HPDE6-E6E7 (cell line): Measurements from ENCODE around the gene PKNOX2.

Experiments used
- DNase-seq: peaks from one replicate; pipeline ENCODE4 v3.0.0; 2011; ENCODE audit warnings: missing footprints; ENCODE audit errors: extremely low spot score

Gene PKNOX2

DNA sequence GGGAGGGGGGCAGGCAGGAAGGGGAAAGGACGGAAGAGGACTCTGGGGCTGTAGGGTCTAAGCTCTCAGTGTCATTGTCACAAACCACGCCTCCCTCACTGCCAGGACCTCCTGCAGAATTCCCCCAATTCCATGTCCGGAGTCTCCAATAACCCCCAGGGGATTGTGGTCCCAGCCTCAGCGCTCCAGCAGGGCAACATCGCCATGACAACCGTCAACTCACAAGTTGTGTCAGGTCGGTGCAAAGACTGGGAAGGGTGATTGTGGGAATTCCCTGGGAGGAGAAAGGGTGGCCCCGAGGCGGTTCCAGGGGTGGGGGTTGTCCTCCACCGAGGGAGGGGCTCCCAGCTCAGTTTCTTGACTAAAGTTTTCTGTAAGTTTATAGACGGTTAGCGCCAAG, 245.5 kb downstream of the PKNOX2 start:
- no peak for DNase-seq

- no peak for DNase-seq
Measured at GRCh38 chr11:125412177-125412496, 247.6 kb downstream of the PKNOX2 start.

DNA sequence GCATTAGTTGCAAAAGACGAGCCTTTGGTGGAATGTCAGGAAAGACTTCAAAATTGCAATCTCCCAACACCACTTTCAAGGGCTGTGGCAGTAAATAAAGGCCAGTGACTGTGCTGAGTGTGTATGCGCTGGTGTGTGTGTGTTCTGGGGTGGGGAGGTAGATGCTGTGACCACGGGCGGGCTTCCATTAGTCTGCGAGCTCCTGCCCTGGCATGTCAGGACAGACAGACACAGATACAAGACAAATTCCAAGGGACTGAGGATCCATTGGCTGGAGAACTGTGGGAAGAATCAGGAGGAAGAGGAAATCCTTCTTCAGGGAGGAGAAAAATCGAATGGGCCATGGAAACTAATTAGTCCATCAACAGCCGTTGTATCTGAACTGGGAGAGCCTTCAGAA, 248.0 kb downstream of the PKNOX2 start:
- no peak for DNase-seq

DNA sequence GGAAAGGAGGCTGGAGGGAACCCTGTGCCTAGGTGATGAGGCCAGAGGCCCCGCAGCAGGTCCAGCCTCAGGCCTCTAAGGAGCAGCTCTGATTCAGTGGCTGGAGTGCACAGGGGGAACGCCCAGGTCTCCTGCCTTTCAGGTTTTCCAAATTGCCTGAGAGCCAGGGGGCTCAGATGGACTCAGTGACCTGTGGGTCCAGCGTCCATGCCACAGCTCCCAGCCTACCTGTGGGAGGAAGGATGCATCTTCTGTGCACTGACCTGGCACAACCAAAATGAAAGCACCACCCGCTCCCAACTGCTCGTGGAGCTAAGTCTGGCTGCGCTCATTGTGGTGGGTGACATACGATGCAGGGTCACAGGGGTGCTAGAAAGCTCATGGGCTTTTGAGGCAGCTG, 248.7 kb downstream of the PKNOX2 start:
- DNase-seq: no peak

DNA sequence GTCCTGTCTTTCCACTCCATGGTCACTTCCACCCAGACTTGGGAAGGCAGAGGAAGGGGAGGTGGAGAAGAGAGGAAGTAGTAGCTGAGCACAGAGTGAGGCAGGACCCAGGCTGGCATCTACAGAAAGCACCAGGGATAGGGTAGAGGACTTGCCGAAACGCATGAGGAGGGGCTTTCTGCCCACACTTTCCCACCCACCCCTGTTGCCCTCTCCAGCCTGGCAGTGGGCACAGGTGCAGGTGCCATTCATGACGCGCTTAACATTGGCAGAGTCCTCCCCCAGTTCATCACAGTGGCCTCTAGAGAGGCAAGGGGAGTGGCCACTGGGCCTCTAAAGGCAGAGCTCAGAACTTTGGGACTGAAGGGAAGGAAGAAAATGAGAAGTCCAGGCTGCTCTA, 249.6 kb downstream of the PKNOX2 start:
- no peak for DNase-seq

GRCh38 chr11:125416981-125417935, 252.7 kb downstream of the PKNOX2 start:
- no peak for DNase-seq

DNA sequence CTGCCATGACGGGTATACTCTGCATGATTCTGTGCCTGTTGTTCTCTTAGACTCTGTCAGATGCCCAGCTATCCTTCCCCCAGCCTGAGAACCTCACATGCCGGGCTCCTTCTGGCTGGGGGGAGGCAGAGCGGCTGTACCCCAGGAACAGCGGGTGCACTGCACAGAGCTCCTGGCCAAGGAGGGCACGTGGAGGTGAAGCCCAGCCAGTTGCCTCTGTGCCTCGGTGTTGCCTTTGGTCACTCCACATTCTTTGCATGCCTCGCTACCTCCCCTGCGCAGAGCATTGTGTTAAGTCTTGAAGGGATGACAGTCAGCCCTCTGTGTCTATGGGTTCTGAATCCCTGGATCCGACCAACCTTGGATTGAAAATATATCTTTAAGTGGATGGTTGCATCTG, 253.8 kb downstream of the PKNOX2 start:
- no peak for DNase-seq

GRCh38 chr11:125422681-125423080, 258.1 kb downstream of the PKNOX2 start:
- DNase-seq: no peak

DNA sequence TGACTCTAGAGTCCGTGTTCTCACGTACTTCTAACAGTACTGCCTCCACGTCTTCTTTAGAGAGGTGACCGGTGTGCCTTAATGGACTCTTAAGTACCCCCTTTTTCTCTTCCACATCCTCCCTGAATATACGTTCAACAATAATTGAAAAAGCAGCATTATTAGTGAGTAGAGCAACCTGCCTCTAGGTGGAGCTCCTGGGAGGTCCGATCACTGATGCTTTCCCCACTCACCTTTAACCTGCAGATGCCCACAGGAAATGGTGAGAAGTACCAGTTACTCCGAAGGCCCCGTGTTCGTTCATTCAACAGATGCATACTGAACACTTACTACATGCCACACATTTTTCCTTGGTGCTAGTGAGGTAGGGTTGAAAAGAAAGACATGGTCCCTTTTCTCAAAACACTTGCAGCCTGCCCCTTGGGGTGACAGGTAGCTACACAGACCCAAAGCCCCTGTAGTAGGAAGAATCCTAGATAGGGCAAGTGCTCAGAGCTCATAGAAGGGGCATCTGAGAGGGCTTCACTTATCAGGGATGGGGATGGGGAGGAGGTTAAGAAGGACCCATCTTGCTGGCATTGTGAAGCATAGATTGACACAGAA, 258.8 kb downstream of the PKNOX2 start:
- peak; percentile 27 for DNase-seq

DNA sequence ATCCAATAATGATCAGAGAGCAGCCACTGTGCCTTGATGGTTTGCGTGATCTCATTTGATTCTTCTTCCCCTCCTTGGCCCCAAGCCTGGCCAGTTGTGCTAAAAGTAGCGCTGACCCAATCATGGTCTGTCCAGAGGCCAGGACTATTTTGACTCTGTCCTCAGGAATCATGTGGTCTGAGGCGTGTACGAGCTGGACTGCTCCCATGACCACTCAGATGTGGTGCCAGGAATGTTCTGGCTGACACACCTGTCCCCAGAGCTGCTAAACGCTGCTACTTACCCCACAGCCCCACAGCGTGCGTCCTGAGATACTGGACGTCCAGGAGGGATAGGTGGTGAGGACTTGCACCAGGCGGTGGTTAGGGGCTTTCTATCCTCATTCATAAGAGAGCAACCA, 261.1 kb downstream of the PKNOX2 start:
- DNase-seq: no peak

DNA sequence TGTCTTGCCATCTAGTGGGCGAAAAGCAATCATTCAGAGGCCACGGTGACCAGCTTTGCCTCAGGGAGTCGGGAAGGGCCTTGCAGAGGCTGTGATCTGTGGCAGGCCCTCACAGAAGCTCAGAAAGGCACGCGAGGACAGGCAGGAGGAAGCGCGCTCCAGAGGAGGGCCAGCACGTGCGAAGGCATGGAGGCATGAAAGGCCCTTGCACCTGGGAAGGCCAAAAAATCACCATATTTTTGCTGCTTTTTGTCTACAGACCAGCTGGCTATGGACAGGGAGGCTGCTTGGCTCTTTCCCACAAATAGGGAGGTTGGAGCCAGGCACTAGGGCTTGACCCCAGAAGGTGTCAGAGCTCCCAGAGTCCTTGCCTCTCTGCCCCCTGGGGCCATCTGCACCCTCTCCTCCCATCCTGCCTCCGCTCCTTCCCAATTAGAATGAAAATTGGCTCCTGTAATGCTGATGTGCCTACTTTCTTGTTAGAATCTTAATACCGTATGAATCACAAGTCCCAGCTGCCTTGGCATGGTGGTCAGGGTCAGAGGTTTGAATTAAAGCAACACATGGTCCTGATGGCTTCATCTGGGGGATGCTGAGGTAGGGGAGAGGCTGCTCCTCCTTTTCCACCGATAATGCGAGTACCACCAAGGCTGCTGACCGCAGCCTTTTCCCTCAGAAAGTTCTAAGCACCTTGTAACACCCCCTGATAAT, 262.4 kb downstream of the PKNOX2 start:
- no peak for DNase-seq

DNA sequence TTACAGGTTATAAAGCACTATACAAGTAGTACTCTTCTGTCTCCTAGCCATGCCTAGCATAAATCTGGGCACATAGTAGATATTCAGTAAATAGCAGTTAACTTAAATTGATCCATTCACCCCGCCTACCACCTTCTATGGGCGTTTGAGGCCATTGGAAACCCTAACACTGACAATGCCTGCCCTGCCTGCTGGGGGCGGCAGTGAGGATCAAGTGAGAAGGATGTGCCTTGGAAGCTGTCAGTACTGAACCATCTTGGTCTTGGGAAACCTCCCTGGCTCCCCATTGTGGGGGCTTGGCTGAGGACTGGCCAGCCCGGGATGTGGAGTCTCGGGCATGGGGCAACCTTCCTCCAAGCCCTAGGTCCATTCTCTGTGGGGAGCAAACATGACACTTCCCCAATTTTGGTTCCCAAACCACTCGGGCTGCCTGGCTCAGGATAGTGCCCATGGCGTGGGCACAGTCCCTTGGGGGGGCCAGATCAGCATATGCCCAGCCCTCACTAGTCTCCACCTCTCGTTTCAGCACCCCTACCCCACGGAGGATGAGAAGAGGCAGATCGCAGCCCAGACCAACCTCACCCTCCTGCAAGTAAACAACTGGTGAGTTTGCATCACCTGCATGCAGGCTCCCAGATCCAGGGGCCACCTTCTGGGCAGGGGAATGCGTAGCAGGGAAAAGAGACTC, 264.1 kb downstream of the PKNOX2 start:
- DNase-seq: no peak

GRCh38 chr11:125429174-125429707, 264.7 kb downstream of the PKNOX2 start:
- peak; percentile 40 for DNase-seq

GRCh38 chr11:125429807-125430678, 265.5 kb downstream of the PKNOX2 start:
- DNase-seq: no peak

GRCh38 chr11:125431009-125431408, 266.5 kb downstream of the PKNOX2 start:
- no peak for DNase-seq

DNA sequence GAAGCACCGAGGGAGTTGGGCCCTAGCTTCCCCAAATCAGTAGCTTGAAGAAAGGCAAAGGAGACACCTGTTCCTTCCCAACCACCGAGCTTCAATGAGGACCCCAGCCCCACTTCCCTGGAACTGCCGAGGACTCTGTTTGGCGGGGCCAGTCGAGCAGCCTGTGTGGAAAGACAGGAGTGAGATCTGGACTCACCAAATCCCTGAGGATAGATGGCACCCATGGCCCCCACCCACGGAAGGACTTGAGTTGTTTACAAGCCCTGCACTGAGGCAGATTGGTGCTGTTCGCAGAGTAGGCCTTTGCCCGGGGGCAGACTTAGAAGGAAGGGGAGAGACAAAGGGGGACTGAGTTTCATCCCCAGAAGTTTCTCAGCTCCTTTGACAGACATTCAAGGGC, 266.9 kb downstream of the PKNOX2 start:
- DNase-seq: no peak

DNA sequence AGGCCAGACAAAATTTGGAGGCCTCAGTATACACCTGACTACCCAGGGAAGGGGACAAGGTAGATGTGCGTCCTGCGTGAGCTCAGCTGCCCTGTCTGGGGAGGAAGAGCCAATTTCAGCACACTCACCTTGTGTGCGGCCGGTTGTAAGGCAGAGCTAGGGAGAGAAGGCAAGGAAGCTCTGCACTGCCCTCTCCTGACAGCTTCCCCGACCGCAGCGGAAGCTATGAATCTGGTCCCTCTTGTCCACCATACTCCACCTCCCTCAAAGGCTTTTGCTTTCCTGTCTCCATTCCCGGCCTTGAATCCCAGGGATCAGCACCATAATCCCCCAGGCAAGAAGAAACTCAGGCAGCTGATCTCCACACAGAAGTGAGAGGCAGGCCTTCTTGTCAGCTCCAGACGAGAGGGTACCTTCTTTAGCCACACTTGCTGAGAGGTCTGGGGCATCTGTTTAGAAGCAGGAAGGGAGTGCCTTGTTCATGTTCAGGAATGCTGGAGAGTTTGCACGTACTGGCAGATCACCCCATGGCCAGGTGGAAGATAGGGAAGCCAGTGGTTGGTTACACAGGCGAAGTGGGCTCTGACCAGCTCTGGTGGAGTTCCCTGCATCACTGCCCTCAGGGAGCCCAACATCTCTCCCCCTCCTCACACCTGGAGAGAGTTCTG, 269.0 kb downstream of the PKNOX2 start:
- DNase-seq: peak; percentile 58

GRCh38 chr11:125435461-125436238, 271.1 kb downstream of the PKNOX2 start:
- no peak for DNase-seq

GRCh38 chr11:125441648-125442410, 277.3 kb downstream of the PKNOX2 start:
- no peak for DNase-seq
